Eye (tissue), 1 donor: ENCODE measurements around the gene PCGF3.

Experiments used
- DNase-seq: peaks from one replicate; pipeline ENCODE4 v3.0.0-alpha.2; 2015

PCGF3 gene

DNA sequence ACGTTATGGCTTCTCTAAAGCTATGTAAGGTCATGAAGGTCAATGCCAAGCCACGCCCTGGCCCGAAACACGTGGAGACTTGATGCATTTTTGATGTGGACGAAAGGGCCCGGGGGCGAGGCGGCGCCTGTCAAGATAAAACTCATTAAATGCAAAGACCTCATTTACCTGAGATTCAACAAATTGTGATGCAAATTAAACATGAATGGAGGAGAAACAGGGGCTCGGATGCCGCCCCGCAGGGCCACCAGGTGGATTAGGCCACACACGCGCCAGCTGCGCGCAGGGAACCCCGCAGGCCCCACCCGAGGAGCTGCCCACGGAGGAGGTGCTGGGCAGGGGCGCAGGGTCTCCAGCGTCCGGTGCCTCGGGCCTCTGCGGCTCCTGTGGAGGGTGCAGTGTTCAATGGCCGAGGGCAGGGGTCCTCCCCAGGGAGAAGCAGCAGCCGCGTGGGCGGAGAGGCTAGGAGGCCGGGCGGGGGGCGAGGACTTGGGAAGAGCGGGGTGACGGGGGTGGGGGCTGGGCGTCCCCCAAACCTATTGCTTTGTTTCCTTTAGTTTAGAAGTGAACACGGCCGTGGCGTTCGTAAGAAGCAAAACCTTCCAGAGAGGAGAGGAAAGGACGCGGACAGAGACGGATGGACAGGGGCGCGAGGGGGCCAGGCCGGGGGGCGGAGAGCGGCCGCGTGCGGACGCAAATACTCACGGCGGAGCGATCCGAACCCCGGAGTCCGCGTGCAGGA, 79.9 kb downstream of the PCGF3 start:
- peak; percentile 55 for DNase-seq

DNA sequence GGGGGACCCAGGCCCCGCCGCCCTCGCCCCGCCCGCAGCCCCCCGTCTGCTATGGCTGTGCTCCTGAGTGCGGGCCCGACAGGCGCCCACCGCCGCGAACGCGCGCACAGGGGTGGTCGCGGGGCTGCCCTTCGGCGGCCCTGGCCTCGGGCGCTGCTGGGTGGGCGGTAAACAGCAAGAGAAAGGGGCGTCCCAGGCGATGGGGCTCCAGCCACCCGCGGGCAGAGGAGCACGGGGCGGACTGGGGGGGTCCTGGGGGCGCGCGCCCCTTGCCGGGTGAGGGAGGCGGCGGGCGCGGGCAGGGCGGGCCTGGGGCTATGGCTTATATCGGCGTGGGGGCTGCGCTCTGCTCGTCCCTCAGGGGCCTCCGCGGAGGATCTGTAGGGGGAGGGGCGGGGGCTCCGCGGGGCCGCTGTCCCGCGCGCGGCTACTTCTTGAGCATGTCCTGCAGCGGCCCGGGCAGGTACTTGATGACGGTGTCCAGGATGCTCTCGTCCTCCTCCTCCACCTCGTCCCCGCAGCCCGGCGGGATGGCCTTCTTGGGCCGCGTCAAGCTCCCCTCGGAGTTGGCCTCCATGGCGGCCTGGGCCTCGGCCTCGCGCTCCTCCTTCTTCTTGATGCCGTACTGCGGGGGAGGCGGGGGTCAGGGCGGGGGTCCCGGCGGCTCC, 80.6 kb downstream of the PCGF3 start:
- peak; percentile 26 for DNase-seq

DNA sequence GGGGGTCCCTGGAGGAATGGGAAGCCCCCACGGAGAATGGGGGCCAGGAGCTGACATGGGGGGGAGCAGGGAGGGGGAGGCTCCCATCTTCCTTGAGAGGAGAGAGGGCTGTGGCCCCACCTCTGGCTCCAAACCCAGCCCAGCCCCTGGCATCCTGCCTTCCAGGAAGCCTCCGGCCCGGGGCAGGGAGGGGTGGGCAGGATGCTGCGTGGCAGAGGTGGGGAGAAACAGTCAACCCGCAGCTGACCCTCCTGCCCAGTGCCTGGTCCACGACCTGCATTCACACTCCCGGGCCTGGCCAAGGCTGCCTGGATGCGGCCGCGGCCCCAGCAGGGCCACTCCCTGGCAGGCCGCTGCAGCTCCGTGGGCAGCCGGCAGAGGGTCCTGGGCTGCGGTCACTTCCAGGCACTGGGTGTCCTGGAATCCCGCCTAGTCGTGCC, 81.2 kb downstream of the PCGF3 start:
- DNase-seq, result peak; percentile 67

DNA sequence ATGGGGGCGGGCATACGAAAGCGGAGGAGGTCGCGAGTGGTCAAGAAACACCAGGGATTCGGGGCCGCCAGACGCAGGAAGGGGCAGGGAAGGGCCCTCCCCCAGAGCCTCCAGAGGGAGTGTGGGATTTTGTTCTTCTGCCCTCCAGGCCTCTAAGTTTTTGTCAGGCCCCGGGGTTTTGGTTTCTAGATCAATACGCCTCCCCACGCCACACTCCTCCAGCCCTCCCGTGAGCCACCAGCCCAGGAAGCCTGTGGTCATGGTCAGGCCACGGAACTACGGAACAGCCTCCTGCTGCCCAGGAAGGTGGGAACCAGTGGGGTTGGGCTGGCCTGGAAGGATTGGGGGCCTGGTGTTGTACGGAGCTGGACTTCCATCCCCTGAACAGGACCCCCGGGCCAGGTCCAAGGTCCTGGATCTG, 81.9 kb downstream of the PCGF3 start:
- DNase-seq, result no peak

DNA sequence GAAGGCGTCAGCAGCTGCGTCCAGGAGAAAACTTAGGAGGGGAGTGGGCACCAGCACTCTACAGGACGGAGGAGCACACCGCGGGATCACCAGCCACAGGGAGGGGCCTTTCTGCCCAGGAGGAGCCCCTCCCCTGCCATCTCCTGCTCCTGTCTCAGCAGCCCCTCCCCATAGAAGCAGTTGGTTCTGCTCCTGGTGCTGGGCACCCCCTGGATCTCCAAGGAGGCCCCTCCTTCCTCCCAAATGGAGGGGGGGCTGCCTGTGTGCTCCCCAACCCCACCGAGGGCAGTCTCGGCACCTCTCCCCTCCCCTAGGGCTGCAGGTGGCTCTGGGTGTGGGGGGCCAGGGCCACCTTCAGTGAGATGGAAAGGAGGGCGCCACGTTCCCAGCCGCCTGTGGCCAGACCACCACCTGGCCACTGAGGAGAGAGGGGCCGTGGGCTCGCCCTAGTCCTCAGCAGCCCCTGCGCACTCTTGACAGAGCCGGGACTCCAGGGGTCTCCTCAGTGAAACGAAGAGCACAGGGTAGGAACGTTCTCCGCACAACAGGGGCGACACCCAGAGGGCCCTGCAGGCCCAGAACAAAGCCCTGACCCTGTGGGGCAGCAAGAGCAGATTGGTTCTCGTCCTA, 82.5 kb downstream of the PCGF3 start:
- no peak for DNase-seq

DNA sequence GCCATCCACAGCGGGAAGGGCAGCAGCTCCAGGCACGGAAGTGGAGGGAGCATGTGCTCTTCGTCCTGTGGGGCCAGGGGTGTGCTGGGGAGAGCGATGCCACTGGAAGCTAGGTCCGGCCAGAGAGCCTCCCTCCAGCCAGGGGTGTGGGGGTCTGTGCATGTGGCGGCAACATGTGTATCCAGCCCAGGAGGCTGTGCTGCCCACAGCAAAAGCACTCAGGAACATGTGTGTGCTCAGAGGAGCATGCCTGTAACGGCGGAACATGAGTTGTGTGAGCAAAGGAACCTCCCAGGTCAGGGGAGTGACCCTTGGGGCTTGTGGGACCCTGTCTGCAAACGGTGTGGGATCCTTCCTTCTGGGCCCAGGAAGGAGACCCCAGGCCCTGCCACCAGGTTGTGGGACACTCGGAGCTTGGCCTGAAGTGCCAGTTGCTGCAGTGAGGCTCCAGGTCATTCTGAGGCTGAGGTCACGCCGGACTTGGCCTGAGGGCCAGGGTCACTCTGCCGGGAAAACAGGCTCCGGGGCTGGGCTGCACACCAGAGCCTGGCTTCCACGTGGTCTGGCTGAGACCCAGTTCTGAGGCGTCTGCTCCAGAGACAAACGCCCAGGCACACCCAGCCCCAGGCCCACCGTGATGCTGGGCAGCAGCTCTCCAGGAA, 83.1 kb downstream of the PCGF3 start:
- no peak for DNase-seq

DNA sequence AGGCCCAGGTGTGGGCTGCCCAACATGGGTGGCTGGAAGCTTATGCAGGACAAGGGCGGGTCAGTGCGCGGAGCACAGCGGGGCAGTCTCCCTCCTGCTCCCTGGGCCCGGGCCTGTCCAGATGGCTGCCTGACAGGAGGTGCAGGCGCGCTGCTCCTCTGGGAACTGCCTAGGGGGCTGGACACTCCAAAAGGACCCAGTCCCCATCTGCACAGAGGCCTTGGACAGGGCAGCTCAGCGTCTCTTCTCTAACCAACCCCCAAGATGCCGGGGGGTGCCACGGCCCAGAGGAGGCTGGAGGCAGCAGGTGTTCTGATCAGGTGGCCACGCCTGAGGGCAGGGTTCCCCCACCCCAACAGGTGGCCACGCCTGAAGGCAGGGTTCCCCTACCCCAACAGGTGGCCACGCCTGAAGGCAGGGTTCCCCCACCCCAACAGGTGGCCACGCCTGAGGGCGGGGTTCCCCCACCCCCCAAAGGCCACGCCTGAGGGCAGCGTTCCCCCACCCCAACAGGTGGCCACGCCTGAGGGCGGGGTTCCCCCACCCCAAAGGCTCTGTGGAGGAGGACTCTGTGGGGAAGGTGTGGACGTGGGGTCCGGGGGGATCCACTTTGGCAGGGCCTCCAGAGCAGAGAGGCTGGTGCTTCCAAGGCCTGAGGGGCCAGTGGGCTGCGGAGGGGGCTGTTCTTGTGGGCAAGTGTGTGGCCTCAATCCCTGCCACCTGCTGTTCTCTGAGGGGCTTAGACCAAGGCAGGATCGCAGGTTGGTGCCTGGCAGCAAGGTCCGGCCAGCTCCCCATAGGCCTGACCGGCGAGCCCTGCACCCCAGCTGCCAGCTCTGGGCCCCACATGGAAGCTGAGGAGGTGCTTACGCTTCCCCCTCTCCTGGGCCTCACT, 84.2 kb downstream of the PCGF3 start:
- no peak for DNase-seq

DNA sequence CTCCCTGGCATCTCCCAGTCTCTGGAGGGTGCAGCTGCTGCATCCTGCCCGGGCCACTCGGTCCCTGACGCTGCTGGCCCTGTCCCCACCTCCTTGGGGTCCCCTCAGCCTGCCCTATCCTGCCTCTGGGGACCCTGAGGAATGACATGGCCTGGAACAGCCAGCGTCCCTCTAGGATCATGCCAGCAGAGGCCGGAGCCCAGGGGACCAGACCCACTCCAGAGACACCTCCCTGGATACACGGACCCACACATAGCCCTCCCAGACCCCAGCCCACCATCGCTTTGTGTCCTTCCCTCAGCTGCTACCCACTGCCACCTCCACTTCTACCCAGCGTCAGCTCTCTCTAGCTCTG, 84.8 kb downstream of the PCGF3 start:
- no peak for DNase-seq

DNA sequence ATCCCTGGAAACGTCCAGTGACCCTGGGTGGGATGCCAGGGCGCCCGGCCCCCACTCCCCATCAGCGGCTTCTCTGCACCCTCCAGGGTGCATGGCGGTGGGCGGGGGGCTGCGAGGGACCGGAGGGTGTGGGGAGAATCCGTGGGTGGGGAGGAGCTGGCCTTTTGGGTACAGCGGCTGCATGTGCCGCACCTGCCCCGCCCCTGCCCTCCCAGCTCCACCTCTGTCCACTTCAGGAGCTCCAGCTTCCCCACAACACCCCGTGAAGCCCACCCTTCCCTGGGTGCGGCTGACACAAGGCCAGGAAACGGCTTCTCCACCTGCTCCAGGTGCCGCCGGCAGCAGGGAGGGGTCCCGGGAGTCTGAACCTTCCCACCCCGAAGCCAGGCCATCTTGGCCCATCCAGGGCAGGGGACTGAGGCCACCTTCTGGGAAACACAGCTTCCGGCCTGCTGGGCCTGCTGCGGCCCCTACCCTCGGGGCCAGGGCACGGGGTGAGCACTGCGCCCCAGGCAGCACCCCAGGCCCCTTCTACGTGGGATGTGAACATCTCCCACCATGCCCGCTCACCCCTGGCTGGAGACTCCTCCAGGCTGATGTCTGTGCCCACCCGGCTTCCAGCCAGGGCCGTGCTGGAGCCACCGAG, 85.7 kb downstream of the PCGF3 start:
- DNase-seq, result no peak

DNA sequence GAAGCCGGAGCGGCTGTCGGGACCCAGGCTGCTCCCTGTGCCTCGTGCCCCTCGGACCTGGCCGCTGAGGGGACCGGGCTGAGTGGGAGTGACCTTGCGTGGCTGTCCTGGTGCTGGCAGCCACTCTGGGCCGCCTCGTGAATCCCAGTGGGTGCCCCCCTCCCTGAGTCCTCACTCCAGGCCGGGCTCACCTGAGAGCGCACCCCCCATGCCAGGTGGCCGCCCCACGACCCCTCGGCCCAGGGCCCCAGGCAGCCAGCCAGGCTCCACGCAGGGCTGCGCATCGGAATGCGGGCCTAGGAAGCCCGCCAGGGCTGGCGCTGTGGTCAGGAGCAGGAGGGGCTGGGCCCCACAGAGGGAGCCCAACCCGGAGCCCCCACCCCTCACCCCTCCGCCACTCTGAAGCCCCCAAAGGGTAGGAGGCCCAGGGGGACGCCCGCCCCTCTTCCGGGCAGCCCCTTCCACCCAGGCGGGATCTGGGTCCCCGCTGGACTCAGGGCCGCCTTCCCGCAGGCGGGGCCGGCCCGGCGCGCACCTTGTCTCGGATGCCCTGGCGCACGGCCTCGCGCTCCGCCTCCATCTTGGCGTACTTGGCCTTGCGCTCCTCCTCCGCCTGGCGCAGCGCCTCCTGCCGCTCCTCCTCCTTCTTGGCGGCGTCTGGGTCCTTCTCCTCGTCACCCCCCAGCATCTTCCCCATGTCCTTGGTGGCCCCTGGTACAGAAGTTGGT, 86.4 kb downstream of the PCGF3 start:
- DNase-seq, result peak; percentile 77

DNA sequence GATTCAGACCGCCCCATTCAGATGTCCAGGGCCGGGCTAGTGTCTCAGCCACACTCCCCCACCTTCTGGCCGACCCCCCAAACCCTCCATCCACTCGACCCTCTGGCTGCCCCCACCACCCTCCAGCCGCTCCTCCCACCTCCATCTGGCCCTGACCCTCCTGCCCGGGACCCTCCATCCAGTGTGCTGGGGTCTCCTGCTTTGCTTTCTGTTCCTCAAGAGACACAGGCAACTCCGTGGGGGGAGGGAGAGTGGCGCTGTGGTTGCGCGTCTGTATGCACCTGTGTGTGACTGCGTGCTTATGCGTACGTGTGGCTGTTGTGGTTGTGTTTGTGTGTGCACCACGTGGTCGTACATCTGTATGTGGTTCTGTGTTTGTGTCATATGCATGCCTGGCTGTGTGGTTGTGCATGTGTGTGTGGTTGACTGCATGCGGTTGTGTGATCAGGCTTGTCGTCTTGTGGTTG, 87.0 kb downstream of the PCGF3 start:
- DNase-seq, result peak; percentile 40

DNA sequence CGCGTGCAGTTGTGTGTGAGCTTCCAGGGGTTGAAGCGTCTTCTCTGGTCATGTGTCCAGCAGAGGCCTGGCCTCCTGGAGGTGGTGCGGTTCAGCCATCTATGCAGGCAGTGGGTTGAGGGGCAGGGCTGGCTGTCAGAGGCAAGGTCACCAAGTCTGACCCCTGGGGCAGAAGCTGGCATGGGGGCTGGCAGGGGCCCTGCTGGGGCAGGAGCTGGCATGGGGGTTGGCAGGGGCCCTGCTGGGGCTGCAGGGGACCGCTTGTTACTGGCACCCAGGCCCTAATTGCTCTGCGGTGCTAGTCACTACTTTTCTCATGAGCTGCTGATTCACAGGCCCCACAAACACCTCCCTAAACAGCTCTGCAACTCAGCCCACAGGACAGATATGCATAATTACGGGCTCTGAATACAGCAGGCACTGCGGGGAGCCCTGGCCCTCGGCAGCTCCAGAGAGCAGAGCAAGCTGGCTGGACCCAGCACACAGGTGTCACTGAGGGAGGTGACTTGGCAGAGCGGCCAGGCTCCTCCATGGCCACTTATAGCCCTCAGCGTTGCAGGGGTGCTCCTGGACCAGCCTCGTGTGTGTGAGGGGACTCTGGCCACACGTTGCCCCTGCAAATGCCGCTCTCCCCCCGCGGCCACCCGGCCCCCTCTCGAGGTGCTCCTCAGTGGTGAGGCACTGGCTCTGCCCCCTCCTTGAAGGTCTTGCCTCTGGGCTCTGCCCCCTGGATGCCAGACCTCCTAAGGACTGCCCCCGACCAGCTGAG, 87.6 kb downstream of the PCGF3 start:
- DNase-seq, result no peak

DNA sequence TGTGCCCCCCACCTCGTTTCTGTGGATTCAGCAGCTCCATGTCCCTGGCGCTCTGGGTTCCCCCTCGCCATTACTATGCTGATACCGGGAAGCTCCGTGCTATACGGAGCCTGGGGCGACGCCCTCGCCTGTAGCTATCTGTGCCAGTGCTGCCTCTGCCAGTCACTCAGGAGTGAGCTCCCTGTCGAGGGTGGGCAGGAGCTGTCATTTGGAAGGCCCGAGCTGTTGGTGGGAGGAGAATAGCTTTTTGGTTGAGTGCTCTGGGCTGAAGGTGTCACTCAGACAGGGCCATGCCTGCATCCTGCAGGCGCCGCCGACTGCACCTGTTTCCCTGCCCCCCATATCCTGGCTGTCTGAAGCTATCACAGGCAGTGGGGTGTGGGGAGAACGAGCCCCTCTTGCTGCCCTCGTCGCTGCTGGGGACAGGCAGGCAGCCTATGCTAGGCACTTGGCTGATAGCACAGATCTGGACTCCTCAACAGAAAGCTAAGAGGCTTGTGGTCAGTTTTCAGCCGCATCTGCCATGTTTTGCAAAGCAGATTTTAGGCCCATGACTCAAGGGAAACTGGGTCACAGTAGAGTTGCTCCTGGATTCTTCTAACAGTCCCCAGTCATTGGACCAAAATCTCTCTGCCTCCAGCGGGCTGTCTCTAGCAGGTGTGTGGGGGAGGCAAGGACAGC, 88.4 kb downstream of the PCGF3 start:
- DNase-seq, result no peak

DNA sequence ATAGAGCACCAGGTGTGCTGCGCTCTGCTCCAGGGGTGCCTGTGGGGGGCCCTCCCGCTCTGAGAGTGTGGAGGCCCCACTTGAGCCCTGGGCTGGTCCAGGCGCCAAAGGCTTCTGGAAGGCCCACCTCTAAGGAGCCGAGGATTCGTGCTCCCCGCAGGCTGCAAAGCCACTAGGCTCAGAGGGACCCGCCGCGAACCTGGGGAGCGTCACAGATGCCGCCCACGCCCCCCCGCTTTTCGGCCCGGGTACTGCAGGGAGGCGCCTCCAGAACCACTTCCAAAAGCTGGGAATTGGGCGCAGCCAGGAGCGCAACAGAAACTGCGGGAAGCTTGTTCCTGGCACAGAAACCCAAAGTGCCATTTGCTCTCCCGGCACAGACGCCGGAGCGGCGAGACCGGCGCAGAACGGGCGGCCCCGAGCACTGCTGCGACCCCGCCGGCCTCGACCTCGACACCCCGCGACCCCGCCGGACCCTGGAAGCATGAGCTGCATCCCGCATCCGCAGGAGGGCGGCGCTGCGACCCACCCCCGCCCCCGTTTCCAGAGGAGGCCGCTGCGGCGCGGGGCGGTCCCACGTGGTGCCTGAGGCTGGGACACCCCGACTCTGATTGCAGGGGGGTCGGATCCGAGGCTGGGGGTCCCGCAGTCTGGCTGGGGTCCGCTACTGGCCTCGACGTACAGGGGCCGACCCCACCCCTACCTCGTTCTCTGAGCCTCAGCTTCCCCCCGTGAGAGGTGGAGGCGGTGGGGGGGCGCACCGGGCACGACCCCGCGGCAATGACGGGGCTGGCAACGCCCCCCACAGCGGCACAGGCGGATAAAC, 89.5 kb downstream of the PCGF3 start:
- DNase-seq, result peak; percentile 33

DNA sequence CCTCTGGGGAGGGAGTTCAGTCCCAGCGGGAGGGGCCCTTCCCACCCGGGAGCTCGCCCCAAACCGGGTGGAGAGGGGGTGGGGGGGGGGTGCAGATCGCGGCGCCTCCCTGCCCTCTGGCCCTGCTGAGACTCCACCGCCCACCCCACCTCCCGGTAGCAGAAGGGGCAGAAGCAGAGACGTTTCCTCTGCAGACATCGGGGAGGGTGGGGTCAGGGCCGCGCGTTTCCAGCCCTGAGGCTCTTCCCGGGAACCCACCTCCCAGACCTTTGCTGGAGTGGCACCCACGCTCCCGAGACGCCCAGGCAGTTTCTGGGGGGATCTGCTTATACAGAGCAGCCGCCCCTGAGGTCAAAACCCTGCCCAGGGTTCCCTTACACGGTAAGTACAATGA, 90.1 kb downstream of the PCGF3 start:
- no peak for DNase-seq

DNA sequence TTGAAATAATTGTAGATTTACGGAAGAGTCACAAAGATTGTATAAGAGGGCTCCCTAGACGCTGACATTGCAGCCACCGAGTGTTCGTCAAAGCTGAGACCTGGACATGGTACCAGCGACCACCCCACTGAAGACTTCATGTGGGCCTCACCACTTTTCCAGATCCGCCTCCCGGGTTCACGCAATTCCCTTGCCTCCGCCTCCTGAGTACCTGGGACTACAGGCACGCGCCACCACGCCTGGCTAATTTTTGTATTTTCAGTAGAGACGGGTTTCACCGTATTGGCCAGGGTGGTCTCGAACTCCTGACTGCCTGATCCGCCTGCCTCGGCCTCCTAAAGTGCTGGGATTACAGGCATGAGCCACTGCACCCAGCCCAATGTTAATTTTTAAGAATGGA, 90.6 kb downstream of the PCGF3 start:
- DNase-seq, result no peak

DNA sequence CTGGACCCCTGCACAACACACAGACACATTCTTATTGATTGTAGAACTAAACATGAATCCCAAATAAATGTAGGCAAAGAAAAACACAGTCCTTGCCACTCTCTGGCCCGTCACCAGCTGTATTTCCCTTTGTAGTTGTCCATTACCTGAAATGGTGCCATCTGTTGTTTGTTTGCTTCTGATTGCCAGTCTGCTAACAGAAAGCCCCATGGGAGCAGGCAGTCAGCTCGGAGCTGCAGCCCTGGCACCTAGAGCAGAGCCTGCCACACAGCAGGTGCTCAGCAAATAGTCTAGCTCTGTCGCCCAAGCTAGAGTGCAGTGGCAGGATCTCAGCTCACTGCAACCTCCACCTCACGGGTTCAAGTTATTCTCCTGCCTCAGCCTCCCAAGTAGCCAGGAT, 91.4 kb downstream of the PCGF3 start:
- no peak for DNase-seq

DNA sequence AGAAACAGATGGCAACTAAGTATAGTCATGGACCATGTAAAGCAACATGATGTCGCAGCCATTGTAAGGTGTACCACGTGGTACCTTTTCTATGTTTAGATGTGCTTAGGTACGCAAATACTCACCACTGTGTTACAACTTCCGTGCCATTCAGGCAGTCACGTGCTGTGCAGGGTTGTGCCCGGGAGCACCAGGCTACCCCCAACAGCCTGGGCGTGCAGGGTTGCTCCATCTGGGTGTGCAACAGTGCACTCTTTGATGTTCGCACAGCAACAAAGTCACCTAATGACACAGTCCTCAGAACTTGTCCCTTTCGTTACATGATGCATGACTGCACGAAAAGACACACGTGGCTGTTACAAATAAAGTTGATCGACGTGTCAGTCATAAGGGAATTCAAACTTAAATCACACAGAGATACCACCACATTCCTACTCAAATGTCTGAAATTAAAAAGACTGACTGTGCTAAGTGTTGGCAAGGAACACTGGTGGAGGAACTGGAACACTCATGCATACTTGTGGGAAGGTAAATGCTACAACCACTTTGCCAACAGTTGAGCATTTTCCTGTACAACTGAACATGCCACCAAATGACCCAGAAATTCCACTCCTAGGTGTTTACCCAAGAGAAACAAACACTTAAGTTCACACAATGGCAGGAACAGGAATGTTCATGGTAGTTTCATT, 95.9 kb downstream of the PCGF3 start:
- no peak for DNase-seq
